SK-N-SH (cell line): ENCODE data around the gene RNASEH2B.

Source experiments
- CTCF ChIP-seq: fragments of 200-600 bp; sonication (generic); IDR thresholded peaks from 2 replicates; pipeline ENCODE4 v1.6.1; 2017; ENCODE audit warnings: antibody characterized with exemption, mild to moderate bottlenecking, moderate library complexity
- EP300 ChIP-seq, 2 experiments: IDR thresholded peaks; 2 replicates each; pipeline versions ENCODE4 v1.4.0 to v1.6.1; 2012; ENCODE audit warnings: borderline replicate concordance in 1 of 2, low read depth in 1 of 2, low read length in 1 of 2
- MAX ChIP-seq: IDR thresholded peaks from 2 replicates; pipeline ENCODE4 v1.4.0; 2012; ENCODE audit warnings: low read depth
- MEF2A ChIP-seq: IDR thresholded peaks from 2 replicates; pipeline ENCODE4 v1.4.0; 2012; ENCODE audit warnings: low read depth, borderline replicate concordance
- PBX3 ChIP-seq: IDR thresholded peaks from 2 replicates; pipeline ENCODE4; 2012
- POLR2AphosphoS5 ChIP-seq: IDR thresholded peaks from 2 replicates; pipeline ENCODE4 v1.6.1; 2012; ENCODE audit warnings: low read depth, low read length
- RAD21 ChIP-seq: IDR thresholded peaks from 2 replicates; pipeline ENCODE4 v1.6.1; 2012; ENCODE audit warnings: mild to moderate bottlenecking, low read length
- RCOR1 ChIP-seq: fragments of 150-350 bp; IDR thresholded peaks from 2 replicates; pipeline ENCODE4 v1.6.1; 2017; ENCODE audit warnings: antibody characterized with exemption, low read length
- RFX5 ChIP-seq: IDR thresholded peaks from 2 replicates; pipeline ENCODE4 v1.6.1; 2012; ENCODE audit warnings: mild to moderate bottlenecking, improper control_type of control experiment, low read length
- SMC3 ChIP-seq: IDR thresholded peaks from 2 replicates; pipeline ENCODE4 v1.6.1; 2012; ENCODE audit warnings: low read depth, low read length, improper control_type of control experiment
- TAF1 ChIP-seq: IDR thresholded peaks from 2 replicates; pipeline ENCODE4 v1.6.1; 2012; ENCODE audit warnings: low read depth, mild to moderate bottlenecking, low read length, moderate library complexity, borderline replicate concordance
- USF2 ChIP-seq: fragments of 150-350 bp; IDR thresholded peaks from 2 replicates; pipeline ENCODE4 v1.6.1; 2017; ENCODE audit warnings: antibody characterized with exemption, low read length, low read depth, borderline replicate concordance
- ZBTB33 ChIP-seq: IDR thresholded peaks from 2 replicates; pipeline ENCODE4 v1.4.0; 2012; ENCODE audit warnings: low read depth, borderline replicate concordance

- TF ChIP-seq TAF1 (peak; percentile 63; the same call in 1 of the 2 replicates), MAX (peak; percentile 40), USF2 (no peak), RCOR1 (no peak), ZBTB33 (no peak), POLR2AphosphoS5 (peak; percentile 79), SMC3 (no peak), EP300 (IDR thresholded peaks at IDR 0.05; ENCODE audit: borderline replicate concordance in 1 of 2, low read depth in 1 of 2, low read length in 1 of 2) (no peak), MEF2A (no peak), CTCF (no peak), PBX3 (no peak), RAD21 (no peak; the same call in 1 of the 2 replicates), RFX5 (no peak)
Observed at GRCh38 chr13:50909605-50910484, at the start of gene RNASEH2B.
